Dedifferentiated amniotic fluid mesenchymal stem cell (primary cell): ENCODE data around the gene CDC42BPA.
A peak's percentile ranks its signal among the peaks of the same experiment; 100 is the strongest.

Experiments used
- DNase-seq: peaks from one replicate; pipeline ENCODE4 v3.0.0-alpha.2; 2016; ENCODE audit errors: extremely low spot score

Gene CDC42BPA

GRCh38 chr1:227335242-227336020 lies 17.1 kb upstream of the CDC42BPA start:
- DNase-seq, result no peak

DNA sequence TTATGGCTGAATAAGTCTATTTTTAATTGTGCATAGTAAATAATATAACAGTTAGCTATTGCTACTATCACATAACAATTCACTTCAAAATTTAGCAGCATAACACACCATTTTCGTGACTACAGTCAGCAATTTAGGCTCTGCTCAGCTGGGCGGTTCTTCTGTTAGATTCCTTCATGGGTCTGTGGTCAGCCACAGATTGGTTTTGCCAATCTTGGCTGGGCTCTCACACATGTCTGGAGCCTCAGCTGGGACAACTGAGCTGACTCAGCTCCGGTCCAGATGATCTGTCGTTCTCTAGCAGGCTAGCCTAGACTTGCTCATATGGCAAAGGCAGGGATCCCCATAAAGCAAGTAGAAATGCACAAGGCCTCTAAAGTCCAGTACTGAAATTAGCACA lies 15.1 kb upstream of the CDC42BPA start:
- no peak for DNase-seq

DNA sequence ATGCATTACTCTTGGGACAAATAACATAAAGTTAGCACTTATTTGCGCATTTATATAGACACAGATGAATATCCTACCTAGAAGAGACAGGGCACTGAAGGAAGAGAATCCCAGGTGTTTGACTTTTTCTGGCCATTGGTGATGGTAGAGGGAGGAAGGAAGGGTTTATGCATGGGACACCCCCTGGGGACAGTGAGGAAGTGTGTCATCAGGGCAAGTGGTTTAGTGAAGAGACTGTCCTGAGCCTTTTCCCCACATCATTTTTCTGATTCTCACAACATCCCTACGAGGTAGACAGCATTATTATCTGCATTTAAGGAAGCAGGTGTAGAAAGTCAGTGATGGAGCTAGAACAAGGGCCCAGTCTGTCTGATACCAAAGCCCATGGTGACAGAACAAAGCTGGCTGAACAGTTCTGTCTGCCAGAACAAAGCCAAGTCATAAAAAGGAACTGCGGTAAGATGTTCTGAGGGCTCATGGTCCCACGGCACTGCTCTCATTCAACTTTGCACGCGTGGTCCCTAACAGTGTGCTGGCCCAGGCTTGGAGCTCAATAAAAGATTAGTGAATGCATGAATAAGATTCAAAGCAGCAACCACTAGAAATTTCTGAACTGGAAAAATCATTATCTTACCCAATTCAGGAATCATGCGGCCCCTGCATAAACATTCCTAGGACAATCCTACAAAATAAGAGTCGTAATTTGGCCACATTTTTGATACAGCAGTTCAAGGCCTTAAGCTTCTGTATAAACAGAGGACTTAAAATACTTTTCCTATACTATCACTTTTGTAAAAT lies 12.2 kb upstream of the CDC42BPA start:
- DNase-seq, result peak; percentile 49

DNA sequence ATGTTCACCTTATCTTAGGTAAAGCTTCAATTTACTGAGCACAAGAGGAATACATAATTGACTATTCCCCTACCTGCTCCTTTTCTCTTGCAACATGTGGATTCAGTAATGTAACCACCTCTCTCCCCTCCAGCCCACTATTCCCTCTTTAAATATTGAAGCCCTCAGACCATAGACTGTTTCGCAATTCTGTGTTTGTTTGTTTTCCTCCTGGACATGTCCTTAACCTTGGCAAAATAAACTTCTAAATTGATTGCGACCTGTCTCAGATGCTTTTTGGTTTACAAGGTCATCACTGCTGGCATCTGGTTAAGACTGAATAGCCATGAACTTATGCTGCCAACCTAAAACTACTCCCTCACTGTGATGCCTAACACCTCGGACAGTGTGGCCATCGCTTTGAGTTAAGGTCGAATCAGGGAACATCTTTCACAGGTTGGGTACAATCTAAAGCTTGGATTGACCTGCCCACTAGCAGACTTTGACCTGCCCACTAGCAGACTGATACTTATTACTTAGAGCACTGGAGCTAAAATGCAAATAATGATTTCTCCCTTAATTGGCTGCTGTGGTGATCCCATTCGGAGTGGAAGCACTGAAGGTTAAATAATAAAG lies 10.2 kb upstream of the CDC42BPA start:
- no peak for DNase-seq

DNA sequence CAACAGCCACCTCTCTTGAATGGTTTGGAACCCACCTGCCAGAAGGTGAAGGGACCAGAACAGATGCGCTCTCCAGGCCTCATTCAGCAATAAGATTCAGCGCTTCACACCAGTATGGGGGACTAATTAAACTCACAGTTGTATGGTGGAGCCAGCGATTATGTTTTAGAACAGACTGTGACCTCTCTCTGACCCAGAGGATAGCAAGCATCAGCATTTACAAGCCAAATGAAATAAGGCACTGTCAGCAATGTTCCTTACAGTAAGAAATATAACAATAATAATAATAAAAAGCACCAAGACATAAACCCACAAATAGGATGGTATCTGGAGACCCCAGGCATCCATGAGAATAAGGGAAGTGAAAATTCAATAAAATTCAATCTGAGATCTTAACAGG lies 6.9 kb upstream of the CDC42BPA start:
- DNase-seq, result no peak

- no peak for DNase-seq
Measured at GRCh38 chr1:227323967-227324268, 5.6 kb upstream of the CDC42BPA start.

DNA sequence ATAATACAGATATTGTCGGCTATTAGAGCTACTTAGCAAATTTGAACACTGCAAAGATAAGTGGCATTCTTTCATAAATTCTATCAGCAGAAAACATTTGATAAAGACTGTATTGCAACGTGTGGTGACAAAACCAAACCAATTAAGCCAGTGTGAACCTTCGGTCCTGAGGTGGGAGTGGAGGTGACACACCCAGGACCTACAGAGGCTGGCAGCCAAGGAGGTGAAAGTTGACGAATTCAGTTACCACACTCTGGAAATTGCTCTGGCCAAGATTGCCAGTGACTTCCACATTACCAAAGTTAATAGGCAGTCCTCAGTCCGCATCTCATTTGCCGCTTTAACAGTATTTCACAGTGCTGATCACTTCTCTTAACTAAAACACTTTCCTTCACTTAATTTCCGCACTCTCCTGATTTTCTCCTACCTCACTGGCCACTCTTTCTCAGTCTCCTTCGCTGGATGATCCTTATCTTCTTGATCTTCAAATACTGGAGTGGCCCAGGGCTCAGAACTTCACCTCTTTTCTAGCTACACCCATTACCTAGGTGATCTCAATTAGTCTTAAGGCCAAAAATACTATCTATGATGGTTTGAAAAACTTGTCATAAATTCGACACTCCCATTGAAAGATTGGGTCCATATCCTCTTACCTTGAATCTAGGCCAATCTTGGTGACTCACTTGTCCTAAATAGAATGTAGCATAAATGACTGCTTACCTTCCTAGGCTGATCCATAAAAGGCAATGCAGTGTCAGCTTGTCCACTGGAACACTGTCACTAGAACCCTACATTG lies 5.1 kb upstream of the CDC42BPA start:
- DNase-seq, result no peak

DNA sequence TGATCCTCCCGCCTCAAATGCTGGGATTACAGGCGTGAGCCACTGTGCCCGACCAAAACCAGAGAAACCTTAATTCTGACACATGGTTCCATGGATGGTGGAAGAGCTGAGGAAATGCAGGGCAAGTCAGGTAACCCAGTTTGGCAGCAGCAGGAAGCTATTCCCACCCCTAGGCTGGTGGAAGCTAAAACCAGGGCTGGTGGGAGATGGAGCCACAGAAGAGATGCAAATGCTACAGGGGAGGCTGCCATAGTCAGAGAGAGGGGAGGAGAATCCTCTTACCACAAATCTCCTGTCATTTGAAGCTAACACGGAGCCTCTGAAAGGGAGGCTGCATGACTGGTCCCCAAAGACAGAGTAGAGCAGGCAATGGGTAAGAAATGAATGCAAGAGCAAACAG lies 4.1 kb upstream of the CDC42BPA start:
- DNase-seq, result no peak

GRCh38 chr1:227321035-227321434 lies 2.7 kb upstream of the CDC42BPA start:
- DNase-seq, result no peak

GRCh38 chr1:227320476-227320875 lies 2.2 kb upstream of the CDC42BPA start:
- no peak for DNase-seq

- DNase-seq, result peak; percentile 34
Measured at GRCh38 chr1:227318853-227319607, 738 bp upstream of the CDC42BPA start.

- peak; percentile 76 for DNase-seq
Measured at GRCh38 chr1:227317523-227318015, 723 bp downstream of the CDC42BPA start.

DNA sequence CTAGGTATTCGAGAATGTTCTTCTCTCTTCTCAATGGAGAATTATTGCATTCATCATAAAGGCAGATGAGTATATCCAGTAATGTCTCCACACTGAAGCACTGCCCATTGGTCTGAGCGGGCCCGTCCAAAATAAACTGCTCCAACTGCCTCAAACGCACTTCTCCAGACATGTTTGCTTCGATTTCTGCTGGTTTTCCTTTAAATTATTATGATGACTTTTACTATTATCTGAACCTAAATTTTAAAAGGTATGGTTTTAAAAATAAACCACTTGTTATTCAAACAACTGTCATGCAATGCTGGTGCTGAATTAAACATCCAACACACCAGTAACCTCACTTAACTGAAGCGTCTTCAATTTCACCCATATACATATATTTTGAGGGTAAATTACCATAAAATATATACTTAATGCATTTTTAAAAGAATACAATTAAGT lies 1.3 kb downstream of the CDC42BPA start:
- DNase-seq, result peak; percentile 18

DNA sequence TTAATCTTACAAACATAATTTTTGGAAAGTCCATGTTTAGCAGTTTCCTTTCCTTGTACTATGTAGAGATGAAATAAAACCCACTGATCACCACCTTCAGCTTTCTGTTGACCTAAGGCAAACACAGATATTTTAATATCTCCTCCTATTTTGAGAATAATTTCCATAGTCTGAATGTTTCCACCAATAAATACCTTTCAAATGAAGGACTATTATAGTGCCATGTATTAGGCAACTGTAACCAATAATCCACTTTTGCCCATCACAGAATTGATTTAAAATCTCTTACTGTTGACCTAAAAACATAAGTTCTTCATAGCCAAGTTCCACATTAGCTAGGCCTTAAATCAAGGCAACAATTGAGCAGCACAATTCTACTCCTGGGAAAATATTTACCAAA lies 1.8 kb downstream of the CDC42BPA start:
- no peak for DNase-seq

DNA sequence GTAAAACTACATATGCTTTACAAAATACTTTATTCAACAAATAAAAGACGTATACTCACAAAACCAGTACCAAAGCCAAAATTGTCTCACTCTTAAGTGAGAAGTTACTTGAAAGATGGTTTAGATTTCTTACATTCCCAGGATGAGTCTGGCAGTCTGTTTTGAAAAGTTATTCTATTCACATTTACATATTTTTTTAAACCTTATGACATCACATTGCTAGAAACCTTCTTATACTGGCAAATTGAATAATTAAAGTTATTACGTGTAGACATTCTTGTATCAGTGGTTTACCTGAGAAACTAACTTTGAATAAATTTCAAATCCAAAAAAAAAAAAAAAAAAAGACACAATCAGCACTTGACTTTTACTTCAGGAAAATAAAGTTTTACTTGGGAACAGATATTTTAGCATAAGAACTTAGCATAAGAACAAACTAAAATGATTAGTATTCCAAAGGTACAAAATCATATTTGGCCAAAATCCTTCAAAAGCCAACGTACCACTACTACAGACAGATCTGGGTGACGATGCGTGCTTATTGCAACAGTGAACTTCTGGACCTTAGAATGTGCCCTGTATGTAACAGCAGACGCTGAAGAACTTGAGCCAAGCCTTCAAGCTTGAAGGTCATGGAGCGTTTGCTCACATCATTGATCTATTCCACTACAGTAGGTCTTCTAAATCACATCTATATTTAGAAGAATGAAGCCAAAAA lies 2.5 kb downstream of the CDC42BPA start:
- peak; percentile 65 for DNase-seq

DNA sequence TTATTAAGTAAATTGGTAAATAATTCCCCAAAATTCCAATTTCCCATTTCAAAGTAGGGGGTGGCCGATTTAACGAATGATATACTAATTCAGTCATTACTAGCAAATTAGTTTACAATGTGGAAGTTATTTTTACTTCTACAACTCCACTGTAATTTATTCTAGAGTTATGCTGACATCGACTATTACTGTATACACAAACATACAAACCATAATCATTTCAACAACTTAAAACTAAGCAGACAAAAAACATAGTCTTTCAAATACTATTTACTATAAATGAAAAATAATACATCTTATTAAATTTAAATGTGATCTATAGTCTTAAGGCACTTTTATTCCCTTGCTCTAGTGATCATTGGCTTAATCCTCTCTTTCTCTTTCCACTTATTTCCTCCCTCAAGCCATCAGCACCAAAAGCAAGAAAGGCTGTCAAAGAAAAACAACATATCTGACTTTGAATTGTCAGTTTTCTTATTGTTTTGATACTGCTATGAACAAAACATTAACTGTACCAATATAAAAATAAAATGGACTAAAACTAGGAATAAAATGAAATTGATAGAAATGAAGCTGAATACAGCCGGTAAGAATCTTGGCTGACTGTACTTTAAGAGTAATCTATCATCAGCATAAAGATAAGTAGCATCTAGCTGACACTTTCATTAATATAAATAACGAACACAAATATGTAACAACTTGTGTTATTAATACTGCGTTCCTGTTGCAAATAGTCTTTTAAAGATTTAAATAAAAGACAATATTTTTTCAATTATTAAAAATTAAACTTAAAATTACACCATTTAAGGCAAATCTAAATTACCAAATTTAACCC lies 4.1 kb downstream of the CDC42BPA start:
- no peak for DNase-seq

DNA sequence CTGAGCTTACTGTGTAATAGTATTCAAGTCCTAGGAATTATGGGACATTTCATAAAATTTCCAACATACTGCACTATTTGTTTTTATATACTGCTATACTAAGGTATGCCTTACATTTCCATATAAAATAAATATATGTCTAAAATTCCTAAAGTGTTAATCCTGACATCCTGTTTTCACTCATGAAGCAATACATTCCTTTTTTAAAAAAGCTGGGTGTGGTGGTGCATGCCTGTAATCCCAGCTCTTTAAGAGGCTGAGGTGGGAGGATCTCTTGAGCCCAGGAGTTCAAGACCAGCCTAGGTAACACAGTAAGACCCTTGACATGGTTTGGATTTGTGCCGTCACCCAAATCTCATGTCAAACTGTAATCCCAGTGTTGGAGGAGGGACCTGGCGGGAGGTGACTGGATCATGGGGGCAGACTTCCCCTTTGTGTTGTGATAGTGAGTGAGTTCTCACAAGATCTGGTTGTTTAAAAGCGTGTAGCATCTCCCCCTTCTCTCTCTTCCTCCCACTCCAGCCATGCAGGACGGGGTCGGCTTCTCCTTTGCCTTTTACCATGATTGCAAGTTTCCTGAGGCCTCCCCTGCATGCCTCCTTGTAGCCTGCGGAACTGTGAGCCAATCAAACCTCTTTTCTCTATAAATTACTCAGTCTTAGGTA lies 5.8 kb downstream of the CDC42BPA start:
- DNase-seq, result no peak

GRCh38 chr1:227311389-227312001 lies 6.8 kb downstream of the CDC42BPA start:
- no peak for DNase-seq
